ENCODE measurements around the gene DGKH. TPM values are rescaled to one million over a fixed set of nuclear protein-coding genes. Genes with fewer than 3 reads are reported as not detected.
"Not testable (repeated sequence)": the region's sequence is repeated elsewhere in the genome, so short reads cannot be mapped to it uniquely, and the experiment has no call there.

Gene DGKH
- total RNA-seq, 1 experiment from 2014 or later = 3.3 TPM

- DNase-seq (ENCODE audit: low spot score) = no peak
These were observed 65.0 kb downstream of the DGKH start for GRCh38 chr13:42113478-42113877.

GRCh38 chr13:42114278-42114677 lies 65.8 kb downstream of the DGKH start:
- DNase-seq (ENCODE audit: low spot score) = no peak

GRCh38 chr13:42114912-42115311 lies 66.5 kb downstream of the DGKH start:
- DNase-seq (ENCODE audit: low spot score) = no peak

GRCh38 chr13:42116225-42116624 lies 67.8 kb downstream of the DGKH start:
- DNase-seq (ENCODE audit: low spot score) = no peak

GRCh38 chr13:42119041-42119440 lies 70.6 kb downstream of the DGKH start:
- DNase-seq (ENCODE audit: low spot score) = no peak

- DNase-seq (ENCODE audit: low spot score) = no peak
These were observed 71.4 kb downstream of the DGKH start for GRCh38 chr13:42119875-42120274.

GRCh38 chr13:42123600-42123999 lies 75.2 kb downstream of the DGKH start:
- no peak for DNase-seq (ENCODE audit: low spot score)

- DNase-seq (ENCODE audit: low spot score) = no peak
These were observed 76.6 kb downstream of the DGKH start for GRCh38 chr13:42125046-42125445.

- no peak for DNase-seq (ENCODE audit: low spot score)
These were observed 78.6 kb downstream of the DGKH start for GRCh38 chr13:42127047-42127446.

GRCh38 chr13:42129033-42129432 lies 80.6 kb downstream of the DGKH start:
- no peak for DNase-seq (ENCODE audit: low spot score)

- no peak for DNase-seq (ENCODE audit: low spot score)
These were observed 88.1 kb downstream of the DGKH start for GRCh38 chr13:42136518-42136917.

GRCh38 chr13:42137856-42138537 lies 89.5 kb downstream of the DGKH start:
- no peak for DNase-seq (ENCODE audit: low spot score)

GRCh38 chr13:42140494-42140893 lies 92.0 kb downstream of the DGKH start:
- DNase-seq (ENCODE audit: low spot score) = no peak

- DNase-seq (ENCODE audit: low spot score) = not testable (repeated sequence)
These were observed 92.6 kb downstream of the DGKH start for GRCh38 chr13:42141052-42141451.

GRCh38 chr13:42146359-42146758 lies 97.9 kb downstream of the DGKH start:
- no peak for DNase-seq (ENCODE audit: low spot score)

GRCh38 chr13:42148538-42148937 lies 100.1 kb downstream of the DGKH start:
- no peak for DNase-seq (ENCODE audit: low spot score)

- no peak for DNase-seq (ENCODE audit: low spot score)
These were observed 100.7 kb downstream of the DGKH start for GRCh38 chr13:42149136-42149535.

GRCh38 chr13:42151781-42152180 lies 103.3 kb downstream of the DGKH start:
- DNase-seq (ENCODE audit: low spot score) = no peak

- DNase-seq (ENCODE audit: low spot score) = no peak
These were observed 104.0 kb downstream of the DGKH start for GRCh38 chr13:42152495-42152894.

- no peak for DNase-seq (ENCODE audit: low spot score)
These were observed 105.0 kb downstream of the DGKH start for GRCh38 chr13:42153199-42154113.

GRCh38 chr13:42155251-42155650 lies 106.8 kb downstream of the DGKH start:
- no peak for DNase-seq (ENCODE audit: low spot score)

- not testable (repeated sequence) for DNase-seq (ENCODE audit: low spot score)
These were observed 114.9 kb downstream of the DGKH start for GRCh38 chr13:42163338-42163737.

GRCh38 chr13:42163910-42164309 lies 115.5 kb downstream of the DGKH start:
- DNase-seq (ENCODE audit: low spot score) = not testable (repeated sequence)
